OCI-LY7 (cell line): Measurements from ENCODE around the gene MYOC. TPM values are rescaled to one million over a fixed set of nuclear protein-coding genes. Genes with fewer than 3 reads are reported as not detected.

Experiments used
- BruUV-seq: library from RNA; stranded (reverse); fragments of 400-500 nt; replicated peaks from 2 replicates; lab custom pipeline; 2021; lab: Mats Ljungman, UMichigan
- CTCF ChIA-PET: fragments of 300-600 bp; sonication (Branson Sonifier 250); formaldehyde crosslinking; loops from one replicate; lab custom pipeline; 2022; ENCODE audit warnings: antibody characterized with exemption; ENCODE audit not compliant: unreplicated experiment; lab: Charles Lee
- POLR2A ChIA-PET: fragments of 300-600 bp; sonication (Branson Sonifier 250); formaldehyde crosslinking; loops from one replicate; lab custom pipeline; 2022; ENCODE audit warnings: antibody characterized with exemption; lab: Charles Lee
- DNase-seq: peaks from one replicate; pipeline ENCODE4 v3.0.0-alpha.2; 2015; ENCODE audit warnings: low spot score
- H2AFZ ChIP-seq: fragments of 200-600 bp; sonication (generic), shearing (Covaris generic); 2 replicates; pipeline ENCODE4 v1.6.1; 2014; ENCODE audit warnings: mild to moderate bottlenecking, antibody characterized with exemption, low read length, moderate library complexity
- H3K27ac ChIP-seq: fragments of 200-600 bp; sonication (generic); 2 replicates; pipeline ENCODE4 v1.5.1; 2014; ENCODE audit warnings: mixed run types, low read depth, mild to moderate bottlenecking, moderate library complexity, low read length, inconsistent platforms; ENCODE audit not compliant: poor library complexity, severe bottlenecking
- H3K36me3 ChIP-seq: fragments of 200-600 bp; sonication (generic); 2 replicates; pipeline ENCODE4 v1.6.1; 2014; ENCODE audit warnings: mild to moderate bottlenecking, antibody characterized with exemption, low read length, moderate library complexity, mixed read lengths; ENCODE audit not compliant: insufficient read depth
- H3K4me1 ChIP-seq: fragments of 200-600 bp; sonication (generic); 2 replicates; pipeline ENCODE4 v1.5.1; 2014; ENCODE audit warnings: mild to moderate bottlenecking, low read length; ENCODE audit not compliant: insufficient read depth, poor library complexity, severe bottlenecking
- H3K4me2 ChIP-seq: fragments of 200-600 bp; sonication (generic); 2 replicates; pipeline ENCODE4 v1.6.1; 2014; ENCODE audit warnings: mild to moderate bottlenecking, low read length
- H3K4me3 ChIP-seq: fragments of 200-600 bp; sonication (generic); 2 replicates; pipeline ENCODE4 v1.5.1; 2014; ENCODE audit warnings: mild to moderate bottlenecking, low read depth, low read length; ENCODE audit not compliant: poor library complexity, severe bottlenecking
- H3K79me2 ChIP-seq: fragments of 200-600 bp; sonication (generic); 2 replicates; pipeline ENCODE4 v1.6.1; 2016; ENCODE audit warnings: low read depth, mild to moderate bottlenecking, low read length, moderate library complexity, mixed read lengths; ENCODE audit not compliant: insufficient read depth
- H3K9me2 ChIP-seq: fragments of 200-600 bp; sonication (generic); 2 replicates; pipeline ENCODE4 v1.6.1; 2016; ENCODE audit warnings: mild to moderate bottlenecking, low read length, mixed read lengths; ENCODE audit not compliant: insufficient read depth
- H3K9me3 ChIP-seq: fragments of 200-600 bp; sonication (generic); 2 replicates; pipeline ENCODE4 v1.6.1; 2014; ENCODE audit warnings: mild to moderate bottlenecking, mixed run types, low read length, mixed read lengths
- H4K20me1 ChIP-seq: fragments of 200-600 bp; sonication (generic); 2 replicates; pipeline ENCODE4 v1.6.1; 2014; ENCODE audit warnings: mild to moderate bottlenecking, antibody characterized with exemption, low read length, moderate library complexity, mixed read lengths; ENCODE audit not compliant: insufficient read depth
- CTCF ChIP-seq: fragments of 200-600 bp; sonication (generic); conservative IDR thresholded peaks from 2 replicates; pipeline ENCODE4 v1.5.1; 2014; ENCODE audit warnings: mild to moderate bottlenecking, antibody characterized with exemption, low read length, moderate library complexity, mixed read lengths
- EZH2phosphoT487 ChIP-seq: fragments of 200-600 bp; sonication (generic); IDR thresholded peaks from 2 replicates; pipeline ENCODE4 v1.6.1; 2018; ENCODE audit warnings: low read depth, borderline replicate concordance, mild to moderate bottlenecking, mixed run types, antibody characterized with exemption, low read length, moderate library complexity, mixed read lengths
- intact Hi-C: fragments of 100-400 bp; cut with micrococcal nuclease; formaldehyde crosslinking; loops from one replicate; pipeline ENCODE4 v1.10.0; 2022; ENCODE audit not compliant: unreplicated experiment
- total RNA-seq, 2 experiments: library from RNA; depleted of rRNA in 1 of 2; stranded (reverse); fragments of >200 nt in 1 of 2; shearing (Covaris generic) in 1 of 2; gene quantifications; 2 replicates each; pipeline ENCODE4 v1.2.3, GENCODE V29; 2014 to 2022

MYOC gene
- total RNA-seq, 2 experiments from 2014 or later, result not detected

GRCh38 chr1:171595324-171595723 is 57.2 kb downstream of the MYOC start:
- Histone ChIP-seq H3K9me2 (no peaks in the 10 kb centered on the region), H3K9me3 (no peaks in the 10 kb centered on the region), H4K20me1 (no peaks in the 10 kb centered on the region), H2AFZ (no peak overlapping the region), H3K4me2 (no peak overlapping the region), H3K4me3 (no peak overlapping the region), H3K36me3 (peaks cover 59% of the 10 kb centered on the region), H3K27ac (no peak overlapping the region), H3K79me2 (no peaks in the 10 kb centered on the region), H3K4me1 (no peaks in the 10 kb centered on the region)
- TF ChIP-seq EZH2phosphoT487 (no peak), CTCF (no peak)
- BruUV-seq, result no TSS peak
- no peak for DNase-seq
- ChIA-PET CTCF (no interaction called here), POLR2A (interaction anchor here (1.2 kb wide), 1 partner anchor 10 kb away, joined by 4 read pairs; no protein-coding TSS in a partner anchor)
- intact Hi-C loops, result no loop called here

GRCh38 chr1:171590022-171590421 is 62.5 kb downstream of the MYOC start:
- TF ChIP-seq EZH2phosphoT487 (no peak), CTCF (no peak)
- CTCF ChIA-PET, result no interaction called here
- Histone ChIP-seq H3K9me2 (no peaks in the 10 kb centered on the region), H3K36me3 (peaks cover 94% of the 10 kb centered on the region), H3K4me2 (no peak overlapping the region), H3K4me3 (no peak overlapping the region), H2AFZ (no peak overlapping the region), H3K79me2 (no peaks in the 10 kb centered on the region), H3K27ac (no peak overlapping the region), H3K4me1 (no peaks in the 10 kb centered on the region), H3K9me3 (no peaks in the 10 kb centered on the region), H4K20me1 (no peaks in the 10 kb centered on the region)
- no TSS peak for BruUV-seq
- POLR2A ChIA-PET, result interaction anchor here (1.2 kb wide), 1 partner anchor 78 kb away, joined by 3 read pairs; no protein-coding TSS in a partner anchor
- intact Hi-C loops, result no loop called here
- DNase-seq, result no peak

GRCh38 chr1:171588230-171588629 is 64.3 kb downstream of the MYOC start:
- Histone ChIP-seq H3K4me1 (no peaks in the 10 kb centered on the region), H4K20me1 (no peaks in the 10 kb centered on the region), H3K9me2 (no peaks in the 10 kb centered on the region), H3K27ac (no peak overlapping the region), H3K36me3 (peaks cover 96% of the 10 kb centered on the region), H2AFZ (no peak overlapping the region), H3K9me3 (no peaks in the 10 kb centered on the region), H3K4me2 (no peak overlapping the region), H3K79me2 (no peaks in the 10 kb centered on the region), H3K4me3 (no peak overlapping the region)
- intact Hi-C loops, result no loop called here
- CTCF ChIA-PET, result no interaction called here
- TF ChIP-seq CTCF (no peak), EZH2phosphoT487 (no peak)
- DNase-seq, result no peak
- POLR2A ChIA-PET, result interaction anchor here (1.0 kb wide), 1 partner anchor 16 kb away, joined by 3 read pairs; no protein-coding TSS in a partner anchor
- BruUV-seq, result no TSS peak
